Esophagus muscularis mucosa (tissue), 4 donors: ENCODE data around the gene OVOL2.

Experiments used
- EP300 ChIP-seq: sonication (generic); formaldehyde crosslinking; IDR thresholded peaks from one replicate; pipeline ENCODE4 v1.6.1; 2017; ENCODE audit warnings: antibody characterized with exemption
- POLR2A ChIP-seq: fragments of 450-650 bp; IDR thresholded peaks from one replicate; pipeline ENCODE4 v1.6.1; 2017; ENCODE audit warnings: antibody characterized with exemption, moderate library complexity, mild to moderate bottlenecking, low read depth
- POLR2AphosphoS5 ChIP-seq, 2 donors: sonication (generic); formaldehyde crosslinking; IDR thresholded peaks; one replicate each; pipeline ENCODE4 v1.6.1; 2017; ENCODE audit warnings: antibody characterized with exemption in 2 of 2
- TF ChIP-seq, protein P1 (sequence below), 3 experiments: fragments of 200-600 bp in 2 of 3; fragments of 450-650 bp in 1 of 3; sonication (generic) in 2 of 3; IDR thresholded peaks; one replicate each; pipeline ENCODE4 v1.5.1; 2017 to 2019; ENCODE audit warnings: antibody characterized with exemption in 3 of 3, mild to moderate bottlenecking in 2 of 3, moderate library complexity in 1 of 3

DNA sequence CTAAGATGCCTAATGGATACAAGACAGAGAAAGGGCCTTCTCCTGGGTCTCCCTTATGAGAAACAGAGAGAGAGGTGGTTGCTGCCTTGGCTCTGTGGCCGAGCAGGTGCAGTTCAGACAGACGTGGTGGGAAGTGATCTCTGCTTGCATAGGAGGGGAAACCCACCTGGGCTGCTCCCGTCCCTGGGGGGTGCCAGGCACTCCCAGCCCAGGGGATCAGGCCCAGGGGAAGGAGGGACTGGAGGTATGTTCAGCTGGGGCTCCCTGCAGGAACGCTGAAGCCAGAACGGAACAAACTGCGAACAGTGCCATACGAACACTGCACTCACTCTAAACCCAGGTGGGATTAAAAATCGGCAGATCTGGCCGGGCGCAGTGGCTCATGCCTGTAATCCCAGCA is 35.7 kb upstream of the OVOL2 start:
- TF ChIP-seq, protein P1, sequence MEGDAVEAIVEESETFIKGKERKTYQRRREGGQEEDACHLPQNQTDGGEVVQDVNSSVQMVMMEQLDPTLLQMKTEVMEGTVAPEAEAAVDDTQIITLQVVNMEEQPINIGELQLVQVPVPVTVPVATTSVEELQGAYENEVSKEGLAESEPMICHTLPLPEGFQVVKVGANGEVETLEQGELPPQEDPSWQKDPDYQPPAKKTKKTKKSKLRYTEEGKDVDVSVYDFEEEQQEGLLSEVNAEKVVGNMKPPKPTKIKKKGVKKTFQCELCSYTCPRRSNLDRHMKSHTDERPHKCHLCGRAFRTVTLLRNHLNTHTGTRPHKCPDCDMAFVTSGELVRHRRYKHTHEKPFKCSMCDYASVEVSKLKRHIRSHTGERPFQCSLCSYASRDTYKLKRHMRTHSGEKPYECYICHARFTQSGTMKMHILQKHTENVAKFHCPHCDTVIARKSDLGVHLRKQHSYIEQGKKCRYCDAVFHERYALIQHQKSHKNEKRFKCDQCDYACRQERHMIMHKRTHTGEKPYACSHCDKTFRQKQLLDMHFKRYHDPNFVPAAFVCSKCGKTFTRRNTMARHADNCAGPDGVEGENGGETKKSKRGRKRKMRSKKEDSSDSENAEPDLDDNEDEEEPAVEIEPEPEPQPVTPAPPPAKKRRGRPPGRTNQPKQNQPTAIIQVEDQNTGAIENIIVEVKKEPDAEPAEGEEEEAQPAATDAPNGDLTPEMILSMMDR (IDR thresholded peaks at IDR 0.05): no peak
- TF ChIP-seq POLR2AphosphoS5 (IDR thresholded peaks at IDR 0.05): no peak
- TF ChIP-seq POLR2A: no peak
- no peak for TF ChIP-seq EP300
